Keratinocyte (primary cell): ENCODE results near the gene IL1RAPL1. TPM values are rescaled to one million over a fixed set of nuclear protein-coding genes. Genes with fewer than 3 reads are reported as not detected.

Experiments
- DNase-seq: peaks from one replicate; pipeline ENCODE4 v3.0.0-alpha.2; 2011; ENCODE audit warnings: low read depth, missing footprints, low spot score
- FAIRE-seq: peaks from 2 replicates; lab custom pipeline; 2011; peaks lifted over from hg19 to GRCh38; lab: Jason Lieb, UNC
- H2AFZ ChIP-seq: 2 replicates; pipeline ENCODE4 v1.6.0; 2012; ENCODE audit warnings: low read length, control low read depth, inconsistent platforms; ENCODE audit not compliant: control insufficient read depth
- H3K27ac ChIP-seq: 2 replicates; pipeline ENCODE4 v1.5.1; 2011; ENCODE audit warnings: low read length; ENCODE audit not compliant: control insufficient read depth, insufficient read depth
- H3K27me3 ChIP-seq: 3 replicates; pipeline ENCODE4 v1.6.0; 2011; ENCODE audit warnings: low read length; ENCODE audit not compliant: control insufficient read depth, insufficient read depth; ENCODE audit errors: extremely low read depth
- H3K36me3 ChIP-seq, 2 experiments: 2 replicates in 1 of 2; 3 replicates in 1 of 2; pipeline ENCODE4 v1.5.1; 2011; ENCODE audit warnings: low read length in 2 of 2, mild to moderate bottlenecking in 1 of 2; ENCODE audit not compliant: control insufficient read depth in 2 of 2, insufficient read depth in 2 of 2; ENCODE audit errors: extremely low read depth in 1 of 2
- H3K4me1 ChIP-seq: 3 replicates; pipeline ENCODE4 v1.5.1; 2011; ENCODE audit warnings: low read length; ENCODE audit not compliant: control insufficient read depth, insufficient read depth; ENCODE audit errors: extremely low read depth
- H3K4me2 ChIP-seq: 3 replicates; pipeline ENCODE4 v1.6.0; 2011; ENCODE audit warnings: low read depth, low read length; ENCODE audit not compliant: control insufficient read depth, insufficient read depth; ENCODE audit errors: extremely low read depth
- H3K4me3 ChIP-seq, 3 experiments: fragments of 200-600 bp in 1 of 3; sonication (generic) in 1 of 3; 2 replicates in 2 of 3; 3 replicates in 1 of 3; pipeline ENCODE4 v1.5.1; 2011 to 2016; ENCODE audit warnings: low read length in 3 of 3, mild to moderate bottlenecking in 3 of 3, control low read depth in 2 of 3, inconsistent platforms in 1 of 3, low read depth in 1 of 3, mixed read lengths in 1 of 3, mixed run types in 1 of 3, moderate library complexity in 1 of 3; ENCODE audit not compliant: control insufficient read depth in 2 of 3, insufficient read depth in 2 of 3; ENCODE audit errors: extremely low read depth in 1 of 3
- H3K79me2 ChIP-seq: 2 replicates; pipeline ENCODE4 v1.6.0; 2012; ENCODE audit warnings: low read length; ENCODE audit not compliant: control insufficient read depth, insufficient read depth
- H3K9ac ChIP-seq: 3 replicates; pipeline ENCODE4 v1.6.0; 2011; ENCODE audit warnings: low read length; ENCODE audit not compliant: control insufficient read depth, insufficient read depth; ENCODE audit errors: extremely low read depth
- H3K9me1 ChIP-seq: 3 replicates; pipeline ENCODE4 v1.6.0; 2011; ENCODE audit warnings: low read length; ENCODE audit not compliant: control insufficient read depth, insufficient read depth; ENCODE audit errors: extremely low read depth
- H3K9me3 ChIP-seq: 2 replicates; pipeline ENCODE4 v1.5.1; 2012; ENCODE audit warnings: low read depth, low read length; ENCODE audit not compliant: control insufficient read depth
- H4K20me1 ChIP-seq: 3 replicates; pipeline ENCODE4 v1.6.0; 2011; ENCODE audit warnings: low read length; ENCODE audit not compliant: control insufficient read depth, insufficient read depth; ENCODE audit errors: extremely low read depth
- CTCF ChIP-seq, 3 experiments: IDR thresholded peaks in 1 of 3; conservative IDR thresholded peaks in 1 of 3; optimal IDR thresholded peaks in 1 of 3; 2 replicates in 2 of 3; 3 replicates in 1 of 3; pipeline versions ENCODE3 to v1.5.1; 2011; ENCODE audit warnings: low read length in 3 of 3, mild to moderate bottlenecking in 3 of 3, moderate library complexity in 2 of 3, control low read depth in 1 of 3, inconsistent platforms in 1 of 3; ENCODE audit not compliant: insufficient read depth in 2 of 3; ENCODE audit errors: extremely low read depth in 1 of 3
- EZH2 ChIP-seq: IDR thresholded peaks from one replicate; pipeline ENCODE4 v1.6.1; 2012; ENCODE audit warnings: inconsistent platforms, mild to moderate bottlenecking, low read length, moderate library complexity
- dilution Hi-C: fragments of 300-500 bp; cut with MboI; formaldehyde crosslinking; loops from one replicate; pipeline ENCODE4 v1.7.0; 2020; ENCODE audit warnings: low sequenced_read_pairs; ENCODE audit not compliant: extremely low pct_ligation_motif_present
- polyA plus RNA-seq, 5 experiments: library from polyadenylated mRNA; depleted of rRNA in 3 of 5; stranded (reverse) in 3 of 5; stranded (forward) in 1 of 5; unstranded in 1 of 5; fragments of >200 nt; gene quantifications; 1 replicate in 1 of 5; 2 replicates in 3 of 5; 3 replicates in 1 of 5; pipeline versions ENCODE4 v1.2.1 to v1.2.3, GENCODE V29; 2011 to 2012; ENCODE audit warnings: missing spikeins in 2 of 5, low read depth in 1 of 5, low replicate concordance in 1 of 5

The IL1RAPL1 gene
- polyA plus RNA-seq, 1 donor (not counting 4 experiments of a cell fraction or from before 2014, with no cell fraction given): 2.8 TPM

- Histone ChIP-seq H3K27ac (no peak overlapping the region), H4K20me1 (no peaks in the 10 kb centered on the region), H3K9me1 (no peaks in the 10 kb centered on the region), H3K9ac (no peak overlapping the region), H2AFZ (no peak overlapping the region), H3K27me3 (no peaks in the 10 kb centered on the region), H3K9me3 (no peaks in the 10 kb centered on the region), H3K79me2 (no peaks in the 10 kb centered on the region), H3K4me2 (no peak overlapping the region), H3K4me1 (no peaks in the 10 kb centered on the region), H3K36me3 (no peaks in the 10 kb centered on the region), H3K4me3 (no peak overlapping the region)
- no peak for FAIRE-seq
- TF ChIP-seq EZH2 (no peak), CTCF (optimal IDR thresholded peaks at IDR 0.05 in 1 of 3, IDR thresholded peaks at IDR 0.05 in 1 of 3, conservative IDR thresholded peaks at IDR 0.05 in 1 of 3; ENCODE audit: extremely low read depth in 1 of 3, insufficient read depth in 2 of 3, low read length in 3 of 3) (no peak)
- DNase-seq: no peak
- dilution Hi-C loops: no loop called here
Observed at GRCh38 chrX:28988246-28988645, 401.0 kb downstream of the IL1RAPL1 start.

- Histone ChIP-seq H3K9me1 (no peaks in the 10 kb centered on the region), H3K27me3 (no peaks in the 10 kb centered on the region), H3K79me2 (no peaks in the 10 kb centered on the region), H3K36me3 (no peaks in the 10 kb centered on the region), H4K20me1 (no peaks in the 10 kb centered on the region), H2AFZ (no peak overlapping the region), H3K9me3 (no peaks in the 10 kb centered on the region), H3K27ac (no peak overlapping the region), H3K4me1 (no peaks in the 10 kb centered on the region), H3K4me2 (no peak overlapping the region), H3K4me3 (no peak overlapping the region), H3K9ac (no peak overlapping the region)
- TF ChIP-seq EZH2 (no peak), CTCF (optimal IDR thresholded peaks at IDR 0.05 in 1 of 3, IDR thresholded peaks at IDR 0.05 in 1 of 3, conservative IDR thresholded peaks at IDR 0.05 in 1 of 3; ENCODE audit: extremely low read depth in 1 of 3, insufficient read depth in 2 of 3, low read length in 3 of 3) (no peak)
- DNase-seq (no peak), FAIRE-seq (no peak)
- dilution Hi-C loops: no loop called here
Observed at GRCh38 chrX:28997706-28998463, 410.6 kb downstream of the IL1RAPL1 start.
